GM12865 (cell line): Measurements from ENCODE around the gene COCH.

Experiments used
- DNase-seq: peaks from one replicate; pipeline ENCODE4 v3.0.0; 2010; ENCODE audit warnings: low read depth
- H3K4me3 ChIP-seq: 2 replicates; pipeline ENCODE4 v1.5.1; 2011; ENCODE audit warnings: mild to moderate bottlenecking, low read depth, low read length, control low read depth
- TF ChIP-seq, protein P1 (sequence below): IDR thresholded peaks from 2 replicates; pipeline ENCODE4 v1.5.1; 2011; ENCODE audit warnings: low read length, control low read depth, low read depth, inconsistent platforms; ENCODE audit not compliant: insufficient read depth; ENCODE audit errors: missing control alignments

The COCH gene

DNA sequence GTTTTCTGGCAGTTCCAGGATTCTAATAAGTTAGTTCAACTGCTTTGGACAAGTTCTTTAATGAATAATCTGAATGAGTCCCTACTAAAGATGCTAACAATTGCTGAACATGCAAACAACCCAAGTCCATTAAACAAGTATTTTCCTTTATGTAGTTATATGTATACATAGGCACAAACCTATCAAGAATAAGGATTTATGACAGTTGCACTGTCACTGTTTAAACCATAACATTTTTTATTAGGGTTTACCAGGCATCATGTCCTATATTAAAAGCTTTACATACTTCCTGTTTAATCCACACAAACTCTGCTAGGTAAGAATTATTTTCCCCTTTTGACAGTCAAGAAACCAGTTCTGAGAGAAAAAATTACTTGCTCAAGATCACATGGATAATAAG lies 31.9 kb upstream of the COCH start:
- no peak for DNase-seq
- TF ChIP-seq, protein P1, sequence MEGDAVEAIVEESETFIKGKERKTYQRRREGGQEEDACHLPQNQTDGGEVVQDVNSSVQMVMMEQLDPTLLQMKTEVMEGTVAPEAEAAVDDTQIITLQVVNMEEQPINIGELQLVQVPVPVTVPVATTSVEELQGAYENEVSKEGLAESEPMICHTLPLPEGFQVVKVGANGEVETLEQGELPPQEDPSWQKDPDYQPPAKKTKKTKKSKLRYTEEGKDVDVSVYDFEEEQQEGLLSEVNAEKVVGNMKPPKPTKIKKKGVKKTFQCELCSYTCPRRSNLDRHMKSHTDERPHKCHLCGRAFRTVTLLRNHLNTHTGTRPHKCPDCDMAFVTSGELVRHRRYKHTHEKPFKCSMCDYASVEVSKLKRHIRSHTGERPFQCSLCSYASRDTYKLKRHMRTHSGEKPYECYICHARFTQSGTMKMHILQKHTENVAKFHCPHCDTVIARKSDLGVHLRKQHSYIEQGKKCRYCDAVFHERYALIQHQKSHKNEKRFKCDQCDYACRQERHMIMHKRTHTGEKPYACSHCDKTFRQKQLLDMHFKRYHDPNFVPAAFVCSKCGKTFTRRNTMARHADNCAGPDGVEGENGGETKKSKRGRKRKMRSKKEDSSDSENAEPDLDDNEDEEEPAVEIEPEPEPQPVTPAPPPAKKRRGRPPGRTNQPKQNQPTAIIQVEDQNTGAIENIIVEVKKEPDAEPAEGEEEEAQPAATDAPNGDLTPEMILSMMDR: no peak

DNA sequence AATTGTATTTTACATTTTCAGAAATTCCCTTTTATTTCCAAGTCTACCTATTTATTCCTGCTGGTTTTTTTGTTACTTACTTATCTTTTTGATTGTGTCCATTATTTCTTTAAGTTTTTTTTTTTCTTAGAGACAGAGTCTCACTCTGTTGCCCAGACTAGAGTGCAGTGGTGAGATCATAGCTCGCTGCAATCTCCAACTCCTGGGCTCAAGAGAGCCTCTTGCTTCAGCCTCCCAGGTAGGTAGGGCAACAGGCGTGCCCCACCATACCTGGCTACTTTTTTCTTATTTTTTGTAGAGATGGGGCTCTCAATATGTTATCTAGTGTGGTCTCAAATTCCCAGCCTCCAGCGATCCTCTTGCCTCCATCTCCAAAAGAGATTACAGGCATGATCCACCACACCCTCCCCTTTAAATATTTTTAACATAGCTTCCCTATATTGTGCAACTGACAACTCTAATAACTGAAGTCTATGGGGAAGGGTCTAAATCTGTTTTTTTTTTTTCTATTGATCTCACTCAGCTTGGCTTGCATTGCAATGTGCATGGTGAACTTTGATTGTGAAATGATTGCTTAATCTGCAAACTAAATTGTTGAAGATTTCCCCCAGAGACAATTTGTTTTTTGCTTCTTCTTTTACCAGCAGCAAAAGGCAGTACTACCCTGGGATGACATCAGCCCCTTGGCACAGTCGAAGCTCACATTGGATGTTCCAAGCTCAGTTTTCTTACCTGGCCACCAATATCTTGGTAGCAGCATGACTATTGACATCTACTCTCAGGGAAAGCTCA lies 25.7 kb upstream of the COCH start:
- H3K4me3 ChIP-seq: no peak overlapping the region
- DNase-seq: no peak
- TF ChIP-seq, protein P1: no peak

More for the DNA sequence above, 31.9 kb upstream of the COCH start:
- no peak overlapping the region for H3K4me3 ChIP-seq

DNA sequence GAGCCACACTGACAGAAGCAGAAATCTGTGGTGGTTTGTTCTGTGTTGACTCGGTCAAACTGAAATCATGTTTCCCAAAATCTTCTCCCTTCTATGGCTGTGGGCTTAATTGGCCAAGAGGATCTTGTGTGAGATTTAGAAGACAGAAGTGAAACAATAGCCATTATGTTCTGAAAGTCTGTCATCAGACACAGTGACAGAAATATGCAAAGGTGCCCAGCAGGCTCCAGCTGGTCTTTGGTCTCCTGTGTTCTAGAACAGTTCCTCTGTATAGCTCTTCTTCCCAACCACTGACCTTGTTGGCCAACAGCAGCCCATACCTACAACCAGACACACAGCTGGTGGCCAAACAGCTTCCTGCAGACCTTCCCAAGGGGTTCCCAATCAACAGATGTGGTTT lies 25.0 kb upstream of the COCH start:
- no peak overlapping the region for H3K4me3 ChIP-seq
- DNase-seq: peak; percentile 86
- TF ChIP-seq, protein P1: no peak

DNA sequence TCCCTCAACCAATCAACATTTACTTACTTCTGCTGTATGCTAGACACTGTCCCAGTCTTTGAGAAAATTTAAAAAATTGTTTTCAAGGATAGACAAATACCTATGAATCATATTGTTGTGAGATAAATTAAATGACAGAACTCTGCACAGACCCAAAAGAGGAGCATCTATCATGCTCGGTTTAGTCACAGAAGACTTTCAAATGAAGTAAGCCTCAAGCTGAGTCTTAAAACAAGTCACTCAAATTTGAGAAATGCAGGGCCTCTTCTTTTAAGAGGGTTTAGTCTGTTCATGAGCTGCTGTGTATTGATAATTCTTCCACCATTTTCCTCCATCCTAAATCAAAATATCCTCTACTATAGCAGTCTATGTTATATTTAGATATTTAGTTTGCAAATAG lies 24.4 kb upstream of the COCH start:
- DNase-seq: no peak
- H3K4me3 ChIP-seq: no peak overlapping the region
- TF ChIP-seq, protein P1: no peak

DNA sequence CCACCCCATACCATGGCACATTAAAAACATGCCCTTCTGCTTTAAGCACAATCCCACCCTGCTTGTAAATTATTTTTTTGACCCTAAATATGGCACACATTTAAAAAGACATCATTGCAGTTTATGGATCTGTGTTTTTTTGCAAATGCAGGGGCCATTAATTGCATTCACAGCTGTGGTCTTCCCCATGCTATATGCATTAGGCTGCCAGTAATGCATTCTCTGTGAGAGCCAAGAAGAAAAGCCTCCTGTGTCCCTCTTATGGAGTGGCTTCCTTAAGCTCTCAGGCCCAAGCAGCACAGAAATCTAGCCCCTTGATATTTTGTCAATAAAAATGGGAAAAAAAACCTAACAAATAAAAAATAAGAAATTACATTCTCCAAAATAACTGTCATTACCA lies 20.4 kb upstream of the COCH start:
- DNase-seq: no peak
- H3K4me3 ChIP-seq: no peak overlapping the region
- TF ChIP-seq, protein P1: no peak

DNA sequence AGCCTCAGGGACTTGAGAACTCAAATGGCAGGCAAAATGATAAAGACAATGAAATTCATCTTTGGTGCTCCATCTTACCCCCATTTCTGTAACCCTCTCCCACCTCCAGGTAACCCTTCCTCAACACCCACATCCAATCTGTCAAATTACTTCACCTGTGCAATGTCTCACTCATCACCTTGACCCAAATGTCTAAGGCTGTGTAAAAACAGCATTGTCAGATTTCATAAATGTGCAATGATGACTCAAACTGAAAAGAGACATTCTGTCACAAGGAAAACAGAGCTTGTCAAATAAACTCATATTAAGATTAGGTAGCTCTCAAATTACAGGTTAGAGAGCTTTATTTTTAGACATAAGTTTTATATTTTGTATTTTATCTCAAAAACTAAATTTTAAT lies 19.9 kb upstream of the COCH start:
- H3K4me3 ChIP-seq: no peak overlapping the region
- TF ChIP-seq, protein P1: no peak
- peak; percentile 65 for DNase-seq
